HepG2 (cell line): ENCODE results near the gene SDR42E2. TPM values are rescaled to one million over a fixed set of nuclear protein-coding genes. Genes with fewer than 3 reads are reported as not detected.

Source experiments
- CBX5 ChIP-seq: sonication (generic); formaldehyde crosslinking; IDR thresholded peaks from 2 replicates; pipeline ENCODE4 v1.4.0; 2020; ENCODE audit warnings: missing genetic modification reagents, borderline replicate concordance
- EED ChIP-seq: sonication (generic); formaldehyde crosslinking; IDR thresholded peaks from 2 replicates; pipeline ENCODE4 v1.5.0; 2020; ENCODE audit warnings: mild to moderate bottlenecking, missing genetic modification reagents
- FOXM1 ChIP-seq: sonication (generic); formaldehyde crosslinking; IDR thresholded peaks from 2 replicates; pipeline ENCODE4 v1.5.0; 2020; ENCODE audit warnings: missing genetic modification reagents
- LCORL ChIP-seq, 2 experiments: fragments of 450-650 bp in 1 of 2; sonication (generic) in 1 of 2; formaldehyde crosslinking in 1 of 2; IDR thresholded peaks; 2 replicates each; pipeline versions ENCODE4 v1.5.0 to v1.6.1; 2017 to 2020; ENCODE audit warnings: antibody characterized with exemption in 1 of 2, missing genetic modification reagents in 1 of 2
- PAF1 ChIP-seq: IDR thresholded peaks from 2 replicates; pipeline ENCODE4 v1.6.1; 2016; ENCODE audit warnings: missing genetic modification reagents, missing compliant biosample characterization
- RORA ChIP-seq: sonication (generic); formaldehyde crosslinking; IDR thresholded peaks from 2 replicates; pipeline ENCODE4 v1.5.0; 2020; ENCODE audit warnings: mild to moderate bottlenecking, missing genetic modification reagents, moderate library complexity
- SMAD3 ChIP-seq: sonication (generic); formaldehyde crosslinking; IDR thresholded peaks from 2 replicates; pipeline ENCODE4 v1.4.0; 2020; ENCODE audit warnings: missing genetic modification reagents
- TEAD3 ChIP-seq: optimal IDR thresholded peaks from 2 replicates; pipeline ENCODE3; 2016; ENCODE audit warnings: borderline replicate concordance
- U2AF2 ChIP-seq: fragments of 200-400 bp; formaldehyde crosslinking; IDR thresholded peaks from 2 replicates; pipeline ENCODE4 v1.6.1; 2017; ENCODE audit warnings: low read depth, mild to moderate bottlenecking, low read length
- ZFAT ChIP-seq: sonication (generic); formaldehyde crosslinking; conservative IDR thresholded peaks from 2 replicates; pipeline ENCODE4 v1.8.1; 2023; ENCODE audit warnings: missing genetic modification reagents, inconsistent platforms
- ZNF430 ChIP-seq: sonication (generic); formaldehyde crosslinking; IDR thresholded peaks from 2 replicates; pipeline ENCODE4 v1.9.0; 2021; ENCODE audit warnings: mild to moderate bottlenecking, missing genetic modification reagents
- ZNF737 ChIP-seq: sonication (generic); formaldehyde crosslinking; IDR thresholded peaks from 2 replicates; pipeline ENCODE4 v1.5.0; 2020; ENCODE audit warnings: missing genetic modification reagents, mild to moderate bottlenecking, borderline replicate concordance
- ZNF775 ChIP-seq: sonication (generic); formaldehyde crosslinking; IDR thresholded peaks from 2 replicates; pipeline ENCODE4 v1.4.0; 2020; ENCODE audit warnings: missing genetic modification reagents, mild to moderate bottlenecking, moderate library complexity, borderline replicate concordance
- ZSCAN31 ChIP-seq: sonication (generic); formaldehyde crosslinking; IDR thresholded peaks from 2 replicates; pipeline ENCODE4 v1.5.0; 2020; ENCODE audit warnings: low read depth, mild to moderate bottlenecking, missing genetic modification reagents
- polyA plus RNA-seq, 8 experiments: library from polyadenylated mRNA; depleted of rRNA in 3 of 8; stranded (reverse) in 7 of 8; unstranded in 1 of 8; fragments of >200 nt; fragmentation: Illumina TruSeq in 4 of 8; extraction: Trizol in 4 of 8; gene quantifications; 2 replicates each; pipeline versions ENCODE4 v1.2.1 to v1.2.3, GENCODE V29; 2011 to 2016; ENCODE audit warnings: low read depth in 4 of 8, missing spikeins in 1 of 8, mixed read lengths in 1 of 8; ENCODE audit not compliant: insufficient read depth in 1 of 8
- total RNA-seq, 5 experiments: library from RNA; depleted of rRNA; stranded (reverse); fragments of >200 nt; fragmentation: Illumina TruSeq; extraction: Trizol; gene quantifications; 2 replicates each; pipeline ENCODE4 v1.2.3, GENCODE V29; 2016; ENCODE audit warnings: low read depth in 1 of 5
- TF ChIP-seq, protein P1 (sequence below): sonication (generic); formaldehyde crosslinking; IDR thresholded peaks from 2 replicates; pipeline ENCODE4 v1.8.0; 2022; ENCODE audit warnings: mild to moderate bottlenecking, missing genetic modification reagents, borderline replicate concordance
- TF ChIP-seq, protein P2 (sequence below): sonication (generic); formaldehyde crosslinking; conservative IDR thresholded peaks from 2 replicates; pipeline ENCODE4 v1.4.0; 2020; ENCODE audit warnings: missing genetic modification reagents
- TF ChIP-seq, protein P3 (sequence below): IDR thresholded peaks from 2 replicates; pipeline ENCODE4 v1.6.1; 2016; ENCODE audit warnings: low read depth, missing genetic modification reagents, missing compliant biosample characterization
- TF ChIP-seq, protein P4 (sequence below): sonication (generic); formaldehyde crosslinking; conservative IDR thresholded peaks from 2 replicates; pipeline ENCODE4 v1.5.0; 2020; ENCODE audit warnings: missing genetic modification reagents

Gene SDR42E2
- total and polyA plus RNA-seq, 2 of the 13 experiments (the other 11 are each of a cell fraction or from before 2014, with no cell fraction given) = 0.05 to 0.11 TPM

DNA sequence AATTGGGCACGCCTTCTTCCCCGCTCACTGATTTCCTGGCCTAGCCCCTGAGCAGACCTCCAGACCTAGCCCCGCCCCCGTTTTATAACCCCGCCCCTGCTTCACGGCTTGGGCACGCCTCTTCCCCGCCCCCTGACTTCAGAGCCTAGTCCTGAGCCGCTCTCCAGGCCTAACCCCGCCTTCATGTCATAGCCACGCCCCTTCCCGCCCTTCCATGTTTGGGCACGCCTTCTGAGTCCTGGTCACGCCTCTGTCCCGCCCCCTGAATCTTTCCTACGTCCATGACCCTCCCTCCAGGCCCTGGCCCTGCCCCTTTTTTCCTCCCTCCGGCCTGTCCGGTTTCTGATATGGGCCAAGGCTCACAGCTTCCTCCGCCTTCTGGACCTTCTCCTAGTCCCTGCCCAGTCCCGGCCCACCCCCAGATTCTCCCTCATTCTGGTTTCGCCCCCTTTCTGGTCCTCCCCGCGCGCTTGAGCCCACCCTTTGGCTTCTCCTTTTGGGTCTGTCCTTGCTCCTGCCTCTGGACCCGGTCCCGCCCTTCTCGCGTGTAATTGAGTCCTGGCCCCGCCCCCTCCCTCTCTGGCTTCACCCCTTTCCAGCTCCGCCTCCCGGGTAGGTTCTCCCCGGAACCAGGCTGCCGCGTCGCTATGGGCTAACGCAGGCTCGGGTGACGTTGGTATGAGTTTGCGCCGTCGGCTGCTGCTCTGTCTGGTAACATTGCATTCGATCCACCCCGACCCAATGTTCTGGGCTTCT, 28.6 kb downstream of the SDR42E2 start (continued):
- TF ChIP-seq RORA (CRISPR knock-in tag) (no peak), FOXM1 (no peak), ZNF775 (CRISPR knock-in tag) (peak; percentile 98), LCORL (IDR thresholded peaks at IDR 0.05) (0 out of 2 replicates have a peak, but pooled peaks have one; percentile 36), LCORL (CRISPR knock-in tag; IDR thresholded peaks at IDR 0.05) (peak; percentile 40), TEAD3 (peak; percentile 63), ZSCAN31 (0 out of 2 replicates have a peak, but pooled peaks have one; percentile 20), ZFAT (CRISPR knock-in tag) (no peak), EED (CRISPR knock-in tag) (no peak), ZNF737 (no peak), PAF1 (CRISPR knock-in tag) (no peak), U2AF2 (no peak), CBX5 (0 out of 2 replicates have a peak, but pooled peaks have one; percentile 62), SMAD3 (CRISPR knock-in tag) (peak; percentile 32; the same call in 1 of the 2 replicates), ZNF430 (CRISPR knock-in tag) (peak; percentile 29; the same call in 1 of the 2 replicates)
- TF ChIP-seq, protein P1, sequence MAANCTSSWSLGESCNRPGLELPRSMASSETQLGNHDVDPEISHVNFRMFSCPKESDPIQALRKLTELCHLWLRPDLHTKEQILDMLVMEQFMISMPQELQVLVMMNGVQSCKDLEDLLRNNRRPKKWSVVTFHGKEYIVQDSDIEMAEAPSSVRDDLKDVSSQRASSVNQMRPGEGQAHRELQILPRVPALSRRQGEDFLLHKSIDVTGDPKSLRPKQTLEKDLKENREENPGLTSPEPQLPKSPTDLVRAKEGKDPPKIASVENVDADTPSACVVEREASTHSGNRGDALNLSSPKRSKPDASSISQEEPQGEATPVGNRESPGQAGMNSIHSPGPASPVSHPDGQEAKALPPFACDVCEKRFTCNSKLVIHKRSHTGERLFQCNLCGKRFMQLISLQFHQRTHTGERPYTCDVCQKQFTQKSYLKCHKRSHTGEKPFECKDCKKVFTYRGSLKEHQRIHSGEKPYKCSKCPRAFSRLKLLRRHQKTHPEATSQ (CRISPR knock-in tag) = no peak
- TF ChIP-seq, protein P2, sequence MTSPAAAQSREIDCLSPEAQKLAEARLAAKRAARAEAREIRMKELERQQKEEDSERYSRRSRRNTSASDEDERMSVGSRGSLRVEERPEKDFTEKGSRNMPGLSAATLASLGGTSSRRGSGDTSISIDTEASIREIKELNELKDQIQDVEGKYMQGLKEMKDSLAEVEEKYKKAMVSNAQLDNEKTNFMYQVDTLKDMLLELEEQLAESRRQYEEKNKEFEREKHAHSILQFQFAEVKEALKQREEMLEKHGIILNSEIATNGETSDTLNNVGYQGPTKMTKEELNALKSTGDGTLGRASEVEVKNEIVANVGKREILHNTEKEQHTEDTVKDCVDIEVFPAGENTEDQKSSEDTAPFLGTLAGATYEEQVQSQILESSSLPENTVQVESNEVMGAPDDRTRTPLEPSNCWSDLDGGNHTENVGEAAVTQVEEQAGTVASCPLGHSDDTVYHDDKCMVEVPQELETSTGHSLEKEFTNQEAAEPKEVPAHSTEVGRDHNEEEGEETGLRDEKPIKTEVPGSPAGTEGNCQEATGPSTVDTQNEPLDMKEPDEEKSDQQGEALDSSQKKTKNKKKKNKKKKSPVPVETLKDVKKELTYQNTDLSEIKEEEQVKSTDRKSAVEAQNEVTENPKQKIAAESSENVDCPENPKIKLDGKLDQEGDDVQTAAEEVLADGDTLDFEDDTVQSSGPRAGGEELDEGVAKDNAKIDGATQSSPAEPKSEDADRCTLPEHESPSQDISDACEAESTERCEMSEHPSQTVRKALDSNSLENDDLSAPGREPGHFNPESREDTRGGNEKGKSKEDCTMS = no peak
- TF ChIP-seq, protein P3, sequence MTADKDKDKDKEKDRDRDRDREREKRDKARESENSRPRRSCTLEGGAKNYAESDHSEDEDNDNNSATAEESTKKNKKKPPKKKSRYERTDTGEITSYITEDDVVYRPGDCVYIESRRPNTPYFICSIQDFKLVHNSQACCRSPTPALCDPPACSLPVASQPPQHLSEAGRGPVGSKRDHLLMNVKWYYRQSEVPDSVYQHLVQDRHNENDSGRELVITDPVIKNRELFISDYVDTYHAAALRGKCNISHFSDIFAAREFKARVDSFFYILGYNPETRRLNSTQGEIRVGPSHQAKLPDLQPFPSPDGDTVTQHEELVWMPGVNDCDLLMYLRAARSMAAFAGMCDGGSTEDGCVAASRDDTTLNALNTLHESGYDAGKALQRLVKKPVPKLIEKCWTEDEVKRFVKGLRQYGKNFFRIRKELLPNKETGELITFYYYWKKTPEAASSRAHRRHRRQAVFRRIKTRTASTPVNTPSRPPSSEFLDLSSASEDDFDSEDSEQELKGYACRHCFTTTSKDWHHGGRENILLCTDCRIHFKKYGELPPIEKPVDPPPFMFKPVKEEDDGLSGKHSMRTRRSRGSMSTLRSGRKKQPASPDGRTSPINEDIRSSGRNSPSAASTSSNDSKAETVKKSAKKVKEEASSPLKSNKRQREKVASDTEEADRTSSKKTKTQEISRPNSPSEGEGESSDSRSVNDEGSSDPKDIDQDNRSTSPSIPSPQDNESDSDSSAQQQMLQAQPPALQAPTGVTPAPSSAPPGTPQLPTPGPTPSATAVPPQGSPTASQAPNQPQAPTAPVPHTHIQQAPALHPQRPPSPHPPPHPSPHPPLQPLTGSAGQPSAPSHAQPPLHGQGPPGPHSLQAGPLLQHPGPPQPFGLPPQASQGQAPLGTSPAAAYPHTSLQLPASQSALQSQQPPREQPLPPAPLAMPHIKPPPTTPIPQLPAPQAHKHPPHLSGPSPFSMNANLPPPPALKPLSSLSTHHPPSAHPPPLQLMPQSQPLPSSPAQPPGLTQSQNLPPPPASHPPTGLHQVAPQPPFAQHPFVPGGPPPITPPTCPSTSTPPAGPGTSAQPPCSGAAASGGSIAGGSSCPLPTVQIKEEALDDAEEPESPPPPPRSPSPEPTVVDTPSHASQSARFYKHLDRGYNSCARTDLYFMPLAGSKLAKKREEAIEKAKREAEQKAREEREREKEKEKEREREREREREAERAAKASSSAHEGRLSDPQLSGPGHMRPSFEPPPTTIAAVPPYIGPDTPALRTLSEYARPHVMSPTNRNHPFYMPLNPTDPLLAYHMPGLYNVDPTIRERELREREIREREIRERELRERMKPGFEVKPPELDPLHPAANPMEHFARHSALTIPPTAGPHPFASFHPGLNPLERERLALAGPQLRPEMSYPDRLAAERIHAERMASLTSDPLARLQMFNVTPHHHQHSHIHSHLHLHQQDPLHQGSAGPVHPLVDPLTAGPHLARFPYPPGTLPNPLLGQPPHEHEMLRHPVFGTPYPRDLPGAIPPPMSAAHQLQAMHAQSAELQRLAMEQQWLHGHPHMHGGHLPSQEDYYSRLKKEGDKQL (CRISPR knock-in tag) = no peak
- TF ChIP-seq, protein P4, sequence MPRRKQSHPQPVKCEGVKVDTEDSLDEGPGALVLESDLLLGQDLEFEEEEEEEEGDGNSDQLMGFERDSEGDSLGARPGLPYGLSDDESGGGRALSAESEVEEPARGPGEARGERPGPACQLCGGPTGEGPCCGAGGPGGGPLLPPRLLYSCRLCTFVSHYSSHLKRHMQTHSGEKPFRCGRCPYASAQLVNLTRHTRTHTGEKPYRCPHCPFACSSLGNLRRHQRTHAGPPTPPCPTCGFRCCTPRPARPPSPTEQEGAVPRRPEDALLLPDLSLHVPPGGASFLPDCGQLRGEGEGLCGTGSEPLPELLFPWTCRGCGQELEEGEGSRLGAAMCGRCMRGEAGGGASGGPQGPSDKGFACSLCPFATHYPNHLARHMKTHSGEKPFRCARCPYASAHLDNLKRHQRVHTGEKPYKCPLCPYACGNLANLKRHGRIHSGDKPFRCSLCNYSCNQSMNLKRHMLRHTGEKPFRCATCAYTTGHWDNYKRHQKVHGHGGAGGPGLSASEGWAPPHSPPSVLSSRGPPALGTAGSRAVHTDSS (CRISPR knock-in tag) = no peak
